PC-3 (cell line): ENCODE measurements around the gene VASP. TPM values are rescaled to one million over a fixed set of nuclear protein-coding genes. Genes with fewer than 3 reads are reported as not detected.

Experiments used
- ATAC-seq: fragments of 200-7000 bp; cut with Tn5 transposase; 2 replicates; pipeline ENCODE4 v1.9.1; 2020; ENCODE audit warnings: mild to moderate bottlenecking, moderate library complexity
- BruUV-seq: library from RNA; stranded (reverse); fragments of 400-500 nt; replicated peaks from 2 replicates; lab custom pipeline; 2021; lab: Mats Ljungman, UMichigan
- CTCF ChIA-PET: fragments of 300-600 bp; sonication (Branson Sonifier 250); formaldehyde crosslinking; loops from one replicate; lab custom pipeline; 2022; ENCODE audit warnings: antibody characterized with exemption; lab: Charles Lee
- POLR2A ChIA-PET: fragments of 300-600 bp; sonication (Branson Sonifier 250); formaldehyde crosslinking; loops from one replicate; lab custom pipeline; 2022; ENCODE audit warnings: antibody characterized with exemption; ENCODE audit not compliant: unreplicated experiment; lab: Charles Lee
- DNase-seq: peaks from one replicate; pipeline ENCODE4 v3.0.0-alpha.2; 2015
- H2AFZ ChIP-seq: fragments of 300-600 bp; sonication (generic); 2 replicates; pipeline ENCODE4 v1.6.0; 2016; ENCODE audit warnings: antibody characterized with exemption, low read length
- H3F3A ChIP-seq: fragments of 300-600 bp; sonication (generic); one replicate; pipeline ENCODE4 v1.6.0; 2017; ENCODE audit warnings: antibody characterized with exemption, low read length, control low read depth, mild to moderate bottlenecking; ENCODE audit not compliant: unreplicated experiment
- H3K27ac ChIP-seq: fragments of 300-600 bp; sonication (generic); 2 replicates; pipeline ENCODE4 v1.5.1; 2016; ENCODE audit warnings: mild to moderate bottlenecking, low read length
- H3K27me3 ChIP-seq: fragments of 300-600 bp; sonication (generic); 2 replicates; pipeline ENCODE4 v1.6.1; 2016; ENCODE audit warnings: low read length, mixed read lengths
- H3K36me3 ChIP-seq: fragments of 300-600 bp; sonication (generic); 2 replicates; pipeline ENCODE4 v1.6.1; 2016; ENCODE audit warnings: low read depth, mixed run types, low read length, mixed read lengths
- H3K4me1 ChIP-seq: fragments of 300-600 bp; sonication (generic); 2 replicates; pipeline ENCODE4 v1.5.1; 2016; ENCODE audit warnings: low read length; ENCODE audit not compliant: insufficient read depth
- H3K4me2 ChIP-seq: fragments of 300-600 bp; sonication (generic); 2 replicates; pipeline ENCODE4 v1.6.0; 2016; ENCODE audit warnings: low read length
- H3K4me3 ChIP-seq: fragments of 300-600 bp; sonication (generic); 2 replicates; pipeline ENCODE4 v1.5.1; 2016; ENCODE audit warnings: mild to moderate bottlenecking, low read length, mixed read lengths
- H3K79me2 ChIP-seq: fragments of 300-600 bp; sonication (generic); 2 replicates; pipeline ENCODE4 v1.6.1; 2017; ENCODE audit warnings: low read length, mixed read lengths
- H3K9ac ChIP-seq: fragments of 300-600 bp; sonication (generic); 2 replicates; pipeline ENCODE4 v1.6.0; 2016; ENCODE audit warnings: mild to moderate bottlenecking, low read length
- H3K9me2 ChIP-seq: fragments of 300-600 bp; sonication (generic); replicated peaks from 2 replicates; pipeline ENCODE4 v1.6.1; 2016; ENCODE audit warnings: mixed run types, low read length, mixed read lengths
- H3K9me3 ChIP-seq: fragments of 300-600 bp; sonication (generic); 2 replicates; pipeline ENCODE4 v1.6.1; 2016; ENCODE audit warnings: low read length, mixed read lengths
- H4K20me1 ChIP-seq: fragments of 300-600 bp; sonication (generic); 2 replicates; pipeline ENCODE4 v1.6.1; 2016; ENCODE audit warnings: low read length, mixed read lengths
- EZH2 ChIP-seq: fragments of 300-600 bp; sonication (generic); IDR thresholded peaks from one replicate; pipeline ENCODE4 v1.6.1; 2017; ENCODE audit warnings: antibody characterized with exemption, mild to moderate bottlenecking, low read length; ENCODE audit not compliant: unreplicated experiment
- EZH2phosphoT487 ChIP-seq: fragments of 300-600 bp; sonication (generic); IDR thresholded peaks from 2 replicates; pipeline ENCODE4 v1.6.1; 2018; ENCODE audit warnings: mild to moderate bottlenecking, antibody characterized with exemption, low read length, borderline replicate concordance
- intact Hi-C: fragments of 100-400 bp; cut with micrococcal nuclease; formaldehyde crosslinking; loops from 2 replicates; pipeline ENCODE4 v1.9.0; 2023
- total RNA-seq: library from RNA; depleted of rRNA; stranded (reverse); fragments of >200 nt; gene quantifications from 2 replicates; pipeline ENCODE4 v1.2.3, GENCODE V29; 2014
- TF ChIP-seq, protein P1 (sequence below): fragments of 300-600 bp; sonication (generic); conservative IDR thresholded peaks from 2 replicates; pipeline ENCODE4 v1.5.1; 2017; ENCODE audit warnings: antibody characterized with exemption, low read depth, mild to moderate bottlenecking, low read length

Gene VASP
- total RNA-seq, 1 experiment from 2014 or later: 120 TPM

DNA sequence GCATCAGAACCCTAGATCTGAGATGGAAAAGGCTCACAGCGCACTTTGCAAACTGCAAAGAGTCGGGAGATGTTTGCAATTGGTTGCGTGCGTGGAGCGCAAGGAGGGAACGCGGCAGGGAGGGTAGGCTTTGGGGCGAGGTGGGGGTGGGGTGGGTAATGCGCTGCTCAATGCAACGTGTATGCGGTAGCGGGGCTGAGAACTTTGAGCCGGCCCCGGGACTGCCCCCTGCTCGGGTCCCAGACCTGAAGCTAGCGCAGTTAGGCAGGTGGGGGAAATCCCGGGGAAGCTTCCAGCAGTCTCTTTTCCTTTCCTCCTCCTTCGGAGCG is 38.5 kb upstream of the VASP start:
- Histone ChIP-seq H3F3A (no peaks in the 10 kb centered on the region), H3K27me3 (no peaks in the 10 kb centered on the region), H3K9me3 (no peaks in the 10 kb centered on the region), H2AFZ (no peak overlapping the region), H3K36me3 (no peaks in the 10 kb centered on the region), H3K79me2 (peaks cover 16% of the 10 kb centered on the region), H3K9ac (peak overlapping the region; percentile 89), H3K4me2 (peak overlapping the region; percentile 97), H3K4me3 (peak overlapping the region; percentile 79), H3K4me1 (peaks cover 11% of the 10 kb centered on the region), H3K9me2 (no peaks in the 10 kb centered on the region), H4K20me1 (peaks cover 33% of the 10 kb centered on the region), H3K27ac (peak overlapping the region; percentile 62)
- BruUV-seq: TSS peak; percentile 73
- intact Hi-C loops: no loop called here
- ChIA-PET POLR2A (interaction anchor here (0.6 to 0.9 kb wide), 3 partner anchors 13 to 434 kb away, joined by 3 to 4 read pairs (median 3); partner anchors contain the start of gene MYPOP), CTCF (interaction anchor here (1.9 kb wide), 1 partner anchor 10 kb away, joined by 9 read pairs; no protein-coding TSS in a partner anchor)
- DNase-seq (no peak), ATAC-seq (peak; percentile 18)
- TF ChIP-seq EZH2phosphoT487 (no peak), EZH2 (no peak)
- TF ChIP-seq, protein P1, sequence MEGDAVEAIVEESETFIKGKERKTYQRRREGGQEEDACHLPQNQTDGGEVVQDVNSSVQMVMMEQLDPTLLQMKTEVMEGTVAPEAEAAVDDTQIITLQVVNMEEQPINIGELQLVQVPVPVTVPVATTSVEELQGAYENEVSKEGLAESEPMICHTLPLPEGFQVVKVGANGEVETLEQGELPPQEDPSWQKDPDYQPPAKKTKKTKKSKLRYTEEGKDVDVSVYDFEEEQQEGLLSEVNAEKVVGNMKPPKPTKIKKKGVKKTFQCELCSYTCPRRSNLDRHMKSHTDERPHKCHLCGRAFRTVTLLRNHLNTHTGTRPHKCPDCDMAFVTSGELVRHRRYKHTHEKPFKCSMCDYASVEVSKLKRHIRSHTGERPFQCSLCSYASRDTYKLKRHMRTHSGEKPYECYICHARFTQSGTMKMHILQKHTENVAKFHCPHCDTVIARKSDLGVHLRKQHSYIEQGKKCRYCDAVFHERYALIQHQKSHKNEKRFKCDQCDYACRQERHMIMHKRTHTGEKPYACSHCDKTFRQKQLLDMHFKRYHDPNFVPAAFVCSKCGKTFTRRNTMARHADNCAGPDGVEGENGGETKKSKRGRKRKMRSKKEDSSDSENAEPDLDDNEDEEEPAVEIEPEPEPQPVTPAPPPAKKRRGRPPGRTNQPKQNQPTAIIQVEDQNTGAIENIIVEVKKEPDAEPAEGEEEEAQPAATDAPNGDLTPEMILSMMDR: no peak

DNA sequence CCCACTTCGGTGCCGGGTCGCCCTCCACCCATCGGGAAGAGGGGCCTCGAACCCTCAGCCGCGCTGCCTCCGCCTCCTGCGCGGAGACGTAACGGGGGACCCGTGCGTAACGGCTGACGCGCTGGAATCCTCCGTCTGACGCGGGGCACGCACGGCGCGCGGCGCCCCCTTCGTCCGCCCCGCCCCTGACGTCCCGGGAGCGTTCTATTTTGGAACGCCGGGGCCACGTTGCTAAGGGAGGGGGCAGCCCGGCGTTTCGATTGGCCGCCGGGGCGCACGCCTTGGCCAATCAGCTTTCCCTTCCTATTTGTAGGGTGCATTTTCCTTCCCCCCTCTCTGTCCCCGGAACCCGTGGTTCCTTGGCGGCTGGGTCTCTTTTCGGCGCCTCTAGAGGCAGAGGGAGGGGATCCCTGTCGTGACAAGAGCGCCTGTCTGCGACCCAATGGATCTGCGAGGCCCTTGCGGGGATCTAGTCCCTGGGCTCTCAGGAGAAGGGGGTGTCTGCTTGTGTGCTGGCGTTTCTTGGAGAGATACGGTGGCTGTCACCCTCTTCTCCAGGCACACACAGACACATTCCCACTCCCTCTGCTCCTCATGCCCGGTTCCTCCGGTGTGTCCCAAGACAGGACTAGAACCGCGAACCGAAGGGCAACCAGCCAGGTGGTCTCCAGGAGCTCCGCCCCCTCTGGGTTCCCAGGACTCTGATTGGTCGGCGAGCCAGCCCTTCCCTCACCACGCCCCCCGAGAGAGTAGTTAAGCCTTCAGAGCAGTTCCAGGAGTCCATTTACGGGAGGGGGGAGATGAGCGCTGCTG is 37.9 kb upstream of the VASP start:
- intact Hi-C loops: no loop called here
- Histone ChIP-seq H3K9me2 (no peaks in the 10 kb centered on the region), H3K27me3 (no peaks in the 10 kb centered on the region)

More for the DNA sequence above, 37.9 kb upstream of the VASP start:
- peak; percentile 91 for DNase-seq
- peak; percentile 63 for ATAC-seq
- peak overlapping the region; percentile 97 for H3K4me2 ChIP-seq
- peaks cover 11% of the 10 kb centered on the region for H3K4me1 ChIP-seq
- H3K36me3 ChIP-seq: no peaks in the 10 kb centered on the region
- ChIA-PET CTCF (interaction anchor here (1.9 kb wide), 1 partner anchor 9 kb away, joined by 9 read pairs; no protein-coding TSS in a partner anchor), POLR2A (interaction anchor here (0.6 to 0.9 kb wide), 4 partner anchors 14 to 433 kb away, joined by 3 to 4 read pairs (median 4); partner anchors contain the start of gene MYPOP)
- peak overlapping the region; percentile 79 for H3K4me3 ChIP-seq
- H4K20me1 ChIP-seq: peaks cover 33% of the 10 kb centered on the region
- H2AFZ ChIP-seq: no peak overlapping the region
- H3K9me3 ChIP-seq: no peaks in the 10 kb centered on the region
- H3K9ac ChIP-seq: peak overlapping the region; percentile 89
- peak overlapping the region; percentile 62 for H3K27ac ChIP-seq
- no peaks in the 10 kb centered on the region for H3F3A ChIP-seq
- peaks cover 16% of the 10 kb centered on the region for H3K79me2 ChIP-seq
- TF ChIP-seq, protein P1: no peak
- no peak for TF ChIP-seq EZH2
- TF ChIP-seq EZH2phosphoT487: no peak
- no TSS peak for BruUV-seq
